Measurements from ENCODE around the gene FOXP1.

DNA sequence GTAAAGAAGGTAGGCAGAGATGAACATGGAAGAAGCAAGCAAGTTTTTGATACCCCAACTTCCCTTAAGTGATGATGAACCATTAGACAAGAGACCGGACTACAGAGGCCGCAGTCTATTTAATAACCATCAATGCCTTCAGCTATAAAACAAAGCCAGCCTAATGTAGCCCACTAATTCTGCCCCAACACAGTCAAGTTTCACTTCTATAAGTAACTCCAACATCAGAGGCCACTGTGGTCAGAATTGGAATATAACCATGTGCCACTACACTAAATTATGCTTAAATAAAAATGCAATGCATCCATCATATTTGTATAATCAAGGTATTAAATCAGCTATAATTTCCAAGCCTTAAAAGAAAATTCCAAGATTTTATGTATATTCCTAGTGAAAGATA lies 234.7 kb downstream of the FOXP1 start:
- TF ChIP-seq CSDC2 (CRISPR knock-in tag; IDR thresholded peaks at IDR 0.05), result no peak
- TF ChIP-seq ZNF565 (CRISPR knock-in tag; conservative IDR thresholded peaks at IDR 0.05; ENCODE audit: low read depth), result no peak
- no peak for TF ChIP-seq ZFP30 (CRISPR knock-in tag; IDR thresholded peaks at IDR 0.05)
- no peak for TF ChIP-seq PPARA (CRISPR knock-in tag; IDR thresholded peaks at IDR 0.05; ENCODE audit: borderline replicate concordance)
- no peak for TF ChIP-seq BACH2 (CRISPR knock-in tag; IDR thresholded peaks at IDR 0.05; ENCODE audit: borderline replicate concordance)
- TF ChIP-seq, protein P1, sequence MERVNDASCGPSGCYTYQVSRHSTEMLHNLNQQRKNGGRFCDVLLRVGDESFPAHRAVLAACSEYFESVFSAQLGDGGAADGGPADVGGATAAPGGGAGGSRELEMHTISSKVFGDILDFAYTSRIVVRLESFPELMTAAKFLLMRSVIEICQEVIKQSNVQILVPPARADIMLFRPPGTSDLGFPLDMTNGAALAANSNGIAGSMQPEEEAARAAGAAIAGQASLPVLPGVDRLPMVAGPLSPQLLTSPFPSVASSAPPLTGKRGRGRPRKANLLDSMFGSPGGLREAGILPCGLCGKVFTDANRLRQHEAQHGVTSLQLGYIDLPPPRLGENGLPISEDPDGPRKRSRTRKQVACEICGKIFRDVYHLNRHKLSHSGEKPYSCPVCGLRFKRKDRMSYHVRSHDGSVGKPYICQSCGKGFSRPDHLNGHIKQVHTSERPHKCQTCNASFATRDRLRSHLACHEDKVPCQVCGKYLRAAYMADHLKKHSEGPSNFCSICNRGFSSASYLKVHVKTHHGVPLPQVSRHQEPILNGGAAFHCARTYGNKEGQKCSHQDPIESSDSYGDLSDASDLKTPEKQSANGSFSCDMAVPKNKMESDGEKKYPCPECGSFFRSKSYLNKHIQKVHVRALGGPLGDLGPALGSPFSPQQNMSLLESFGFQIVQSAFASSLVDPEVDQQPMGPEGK (CRISPR knock-in tag; IDR thresholded peaks at IDR 0.05; ENCODE audit: borderline replicate concordance), result no peak
- TF ChIP-seq ARNTL (CRISPR knock-in tag; IDR thresholded peaks at IDR 0.05; ENCODE audit: borderline replicate concordance, low read depth), result no peak
- no peak for TF ChIP-seq ZNF8 (CRISPR knock-in tag; IDR thresholded peaks at IDR 0.05)
- no peak for TF ChIP-seq ZNF70 (CRISPR knock-in tag; IDR thresholded peaks at IDR 0.05)
- no peak for TF ChIP-seq OSR1 (CRISPR knock-in tag; IDR thresholded peaks at IDR 0.05)
- TF ChIP-seq, protein P2, sequence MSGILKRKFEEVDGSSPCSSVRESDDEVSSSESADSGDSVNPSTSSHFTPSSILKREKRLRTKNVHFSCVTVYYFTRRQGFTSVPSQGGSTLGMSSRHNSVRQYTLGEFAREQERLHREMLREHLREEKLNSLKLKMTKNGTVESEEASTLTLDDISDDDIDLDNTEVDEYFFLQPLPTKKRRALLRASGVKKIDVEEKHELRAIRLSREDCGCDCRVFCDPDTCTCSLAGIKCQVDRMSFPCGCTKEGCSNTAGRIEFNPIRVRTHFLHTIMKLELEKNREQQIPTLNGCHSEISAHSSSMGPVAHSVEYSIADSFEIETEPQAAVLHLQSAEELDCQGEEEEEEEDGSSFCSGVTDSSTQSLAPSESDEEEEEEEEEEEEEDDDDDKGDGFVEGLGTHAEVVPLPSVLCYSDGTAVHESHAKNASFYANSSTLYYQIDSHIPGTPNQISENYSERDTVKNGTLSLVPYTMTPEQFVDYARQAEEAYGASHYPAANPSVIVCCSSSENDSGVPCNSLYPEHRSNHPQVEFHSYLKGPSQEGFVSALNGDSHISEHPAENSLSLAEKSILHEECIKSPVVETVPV (CRISPR knock-in tag; IDR thresholded peaks at IDR 0.05), result no peak
- TF ChIP-seq, protein P3, sequence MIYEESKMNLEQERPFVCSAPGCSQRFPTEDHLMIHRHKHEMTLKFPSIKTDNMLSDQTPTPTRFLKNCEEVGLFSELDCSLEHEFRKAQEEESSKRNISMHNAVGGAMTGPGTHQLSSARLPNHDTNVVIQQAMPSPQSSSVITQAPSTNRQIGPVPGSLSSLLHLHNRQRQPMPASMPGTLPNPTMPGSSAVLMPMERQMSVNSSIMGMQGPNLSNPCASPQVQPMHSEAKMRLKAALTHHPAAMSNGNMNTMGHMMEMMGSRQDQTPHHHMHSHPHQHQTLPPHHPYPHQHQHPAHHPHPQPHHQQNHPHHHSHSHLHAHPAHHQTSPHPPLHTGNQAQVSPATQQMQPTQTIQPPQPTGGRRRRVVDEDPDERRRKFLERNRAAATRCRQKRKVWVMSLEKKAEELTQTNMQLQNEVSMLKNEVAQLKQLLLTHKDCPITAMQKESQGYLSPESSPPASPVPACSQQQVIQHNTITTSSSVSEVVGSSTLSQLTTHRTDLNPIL (CRISPR knock-in tag; IDR thresholded peaks at IDR 0.05; ENCODE audit: low read depth), result no peak

All from SK-N-SH treated with all-trans-retinoic acid at 6 μM for 48 hours (cell line).